ENCODE measurements around the gene SHISA8.

DNA sequence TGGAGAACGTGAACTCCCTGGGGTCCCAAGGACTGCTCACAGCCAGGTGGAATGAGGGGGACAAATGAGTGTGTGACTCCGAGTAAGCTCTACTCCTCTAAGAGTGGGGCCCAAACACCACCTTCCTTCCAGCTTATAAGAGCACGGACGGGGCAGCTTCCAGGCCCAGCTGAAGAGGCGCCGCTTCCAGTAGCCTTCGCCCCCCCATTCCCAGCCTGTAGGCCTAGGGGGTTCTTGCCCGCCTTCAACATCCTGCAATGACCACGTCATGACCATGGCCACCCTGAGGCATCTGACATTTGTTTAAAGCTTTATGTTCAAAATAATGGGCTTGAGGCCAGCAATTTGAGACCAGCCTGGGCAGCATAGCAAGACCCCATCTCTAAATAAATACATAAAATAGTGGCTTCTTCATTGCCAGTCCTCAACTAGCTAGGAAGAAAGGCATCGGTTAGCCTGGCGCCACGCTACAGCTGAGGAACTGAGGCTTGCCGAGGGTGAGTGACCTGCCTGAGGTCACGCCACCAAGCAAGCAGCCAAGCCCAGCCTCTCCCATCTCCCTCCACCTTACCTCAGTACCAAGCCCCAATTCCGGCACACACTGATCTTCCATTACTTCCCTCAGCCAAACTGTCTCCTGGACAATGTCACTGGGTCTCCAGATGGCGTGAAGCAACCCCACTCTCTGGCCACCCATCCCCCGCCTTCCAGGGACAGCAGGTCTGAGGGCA is 19.6 kb upstream of the SHISA8 start:
- TF ChIP-seq, protein P1, sequence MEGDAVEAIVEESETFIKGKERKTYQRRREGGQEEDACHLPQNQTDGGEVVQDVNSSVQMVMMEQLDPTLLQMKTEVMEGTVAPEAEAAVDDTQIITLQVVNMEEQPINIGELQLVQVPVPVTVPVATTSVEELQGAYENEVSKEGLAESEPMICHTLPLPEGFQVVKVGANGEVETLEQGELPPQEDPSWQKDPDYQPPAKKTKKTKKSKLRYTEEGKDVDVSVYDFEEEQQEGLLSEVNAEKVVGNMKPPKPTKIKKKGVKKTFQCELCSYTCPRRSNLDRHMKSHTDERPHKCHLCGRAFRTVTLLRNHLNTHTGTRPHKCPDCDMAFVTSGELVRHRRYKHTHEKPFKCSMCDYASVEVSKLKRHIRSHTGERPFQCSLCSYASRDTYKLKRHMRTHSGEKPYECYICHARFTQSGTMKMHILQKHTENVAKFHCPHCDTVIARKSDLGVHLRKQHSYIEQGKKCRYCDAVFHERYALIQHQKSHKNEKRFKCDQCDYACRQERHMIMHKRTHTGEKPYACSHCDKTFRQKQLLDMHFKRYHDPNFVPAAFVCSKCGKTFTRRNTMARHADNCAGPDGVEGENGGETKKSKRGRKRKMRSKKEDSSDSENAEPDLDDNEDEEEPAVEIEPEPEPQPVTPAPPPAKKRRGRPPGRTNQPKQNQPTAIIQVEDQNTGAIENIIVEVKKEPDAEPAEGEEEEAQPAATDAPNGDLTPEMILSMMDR (conservative IDR thresholded peaks at IDR 0.05; ENCODE audit: low read length) = no peak
- no peak for TF ChIP-seq EZH2phosphoT487 (IDR thresholded peaks at IDR 0.05; ENCODE audit: borderline replicate concordance)
